Measurements from ENCODE around the gene SERPINA1.
"Not testable (repeated sequence)": the region's sequence is repeated elsewhere in the genome, so short reads cannot be mapped to it uniquely, and the experiment has no call there.

SERPINA1 gene

DNA sequence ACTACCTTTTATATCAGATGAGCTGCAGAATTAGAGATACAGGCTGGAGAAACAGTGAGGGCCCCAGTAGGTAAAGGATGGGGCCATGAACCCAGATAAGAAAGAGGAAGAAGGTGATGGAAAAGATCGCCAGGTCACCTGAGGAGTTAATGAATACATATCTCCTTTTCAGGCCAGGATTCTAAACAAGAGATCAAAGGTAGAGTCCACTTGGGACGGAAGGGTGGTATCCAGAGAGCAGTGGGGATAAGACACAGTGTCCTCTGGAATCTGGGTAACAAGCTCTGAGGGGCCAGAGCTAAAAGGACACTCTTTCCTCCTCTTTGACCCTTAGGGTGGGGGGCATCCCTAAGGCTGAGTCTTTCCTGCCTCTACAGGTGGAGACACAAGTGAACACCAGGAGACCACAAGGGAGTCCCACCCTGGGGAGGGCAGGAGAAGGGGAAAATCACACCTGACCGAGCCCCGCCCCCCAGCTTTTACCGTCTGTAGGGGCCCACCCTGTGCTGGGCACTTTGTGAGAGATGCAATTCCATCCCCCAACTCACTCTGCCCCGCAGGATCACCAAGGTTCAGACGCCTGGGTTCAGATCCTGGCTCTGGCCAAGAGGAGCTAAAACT is 27.3 kb downstream of the SERPINA1 start:
- TF ChIP-seq, protein P1, sequence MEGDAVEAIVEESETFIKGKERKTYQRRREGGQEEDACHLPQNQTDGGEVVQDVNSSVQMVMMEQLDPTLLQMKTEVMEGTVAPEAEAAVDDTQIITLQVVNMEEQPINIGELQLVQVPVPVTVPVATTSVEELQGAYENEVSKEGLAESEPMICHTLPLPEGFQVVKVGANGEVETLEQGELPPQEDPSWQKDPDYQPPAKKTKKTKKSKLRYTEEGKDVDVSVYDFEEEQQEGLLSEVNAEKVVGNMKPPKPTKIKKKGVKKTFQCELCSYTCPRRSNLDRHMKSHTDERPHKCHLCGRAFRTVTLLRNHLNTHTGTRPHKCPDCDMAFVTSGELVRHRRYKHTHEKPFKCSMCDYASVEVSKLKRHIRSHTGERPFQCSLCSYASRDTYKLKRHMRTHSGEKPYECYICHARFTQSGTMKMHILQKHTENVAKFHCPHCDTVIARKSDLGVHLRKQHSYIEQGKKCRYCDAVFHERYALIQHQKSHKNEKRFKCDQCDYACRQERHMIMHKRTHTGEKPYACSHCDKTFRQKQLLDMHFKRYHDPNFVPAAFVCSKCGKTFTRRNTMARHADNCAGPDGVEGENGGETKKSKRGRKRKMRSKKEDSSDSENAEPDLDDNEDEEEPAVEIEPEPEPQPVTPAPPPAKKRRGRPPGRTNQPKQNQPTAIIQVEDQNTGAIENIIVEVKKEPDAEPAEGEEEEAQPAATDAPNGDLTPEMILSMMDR (IDR thresholded peaks at IDR 0.05; ENCODE audit: control insufficient read depth, insufficient read depth, low read depth, low read length, missing control alignments) = no peak
- no peak overlapping the region for H3K4me3 ChIP-seq (ENCODE audit: control insufficient read depth, low read depth, low read length)
- no peak for DNase-seq (ENCODE audit: low read depth)

DNA sequence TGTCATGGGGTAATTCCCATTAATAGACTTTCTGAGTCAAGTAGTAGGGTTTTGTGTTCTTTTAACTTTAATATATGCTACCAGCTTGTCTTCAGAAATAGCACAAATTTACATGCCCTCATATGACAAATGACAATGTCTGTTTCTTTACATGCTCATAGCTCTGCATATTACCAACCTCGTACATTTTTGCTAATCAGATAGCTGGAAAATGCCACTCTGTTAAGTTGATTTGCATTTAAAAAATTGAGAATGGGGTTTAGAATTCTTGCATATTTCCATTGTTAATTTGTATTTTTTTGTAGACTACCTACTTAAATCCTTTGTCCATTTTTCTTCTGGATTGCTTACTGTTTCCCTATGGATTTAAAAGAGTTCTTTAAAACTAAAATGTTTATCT is 31.2 kb downstream of the SERPINA1 start:
- H3K4me3 ChIP-seq (ENCODE audit: control insufficient read depth, low read depth, low read length) = no peak overlapping the region

DNA sequence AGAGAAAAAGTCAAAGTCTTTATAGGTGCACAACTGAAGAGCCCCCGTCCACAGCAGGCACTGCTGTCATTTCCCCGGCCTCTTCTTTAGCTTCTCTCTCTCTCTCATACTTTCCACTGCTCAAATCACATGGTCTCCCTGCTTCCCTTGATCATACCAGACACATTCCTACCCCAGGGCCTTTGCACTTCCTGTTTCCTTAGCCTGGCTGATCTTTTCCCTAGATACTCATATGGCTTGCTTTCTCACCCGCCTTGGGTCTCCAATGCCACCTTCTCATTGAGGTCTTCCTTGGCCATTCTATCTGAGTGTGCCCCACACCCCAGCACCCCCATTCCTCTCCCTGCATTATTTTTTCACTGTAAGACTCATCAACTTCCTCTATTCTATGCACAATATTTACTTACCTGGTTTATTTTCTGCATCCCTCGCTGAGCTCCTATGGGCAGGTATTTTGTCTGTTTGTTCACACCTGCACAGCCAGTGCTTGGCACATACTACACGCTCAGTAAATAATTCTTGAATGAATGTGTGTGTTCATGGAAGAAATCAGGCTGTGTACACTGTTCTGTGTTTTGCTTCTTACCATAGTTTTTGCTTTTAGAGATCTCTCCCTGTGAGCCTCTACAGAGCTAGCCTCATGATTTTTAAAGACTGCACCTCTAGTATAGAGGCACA is 31.9 kb downstream of the SERPINA1 start:
- no peak overlapping the region for H3K4me3 ChIP-seq (ENCODE audit: control insufficient read depth, low read depth, low read length)
- TF ChIP-seq, protein P1 (IDR thresholded peaks at IDR 0.05; ENCODE audit: control insufficient read depth, insufficient read depth, low read depth, low read length, missing control alignments) = no peak
- DNase-seq (ENCODE audit: low read depth) = no peak

More for the DNA sequence above, 31.2 kb downstream of the SERPINA1 start:
- TF ChIP-seq, protein P1 (IDR thresholded peaks at IDR 0.05; ENCODE audit: control insufficient read depth, insufficient read depth, low read depth, low read length, missing control alignments) = no peak
- DNase-seq (ENCODE audit: low read depth) = no peak

DNA sequence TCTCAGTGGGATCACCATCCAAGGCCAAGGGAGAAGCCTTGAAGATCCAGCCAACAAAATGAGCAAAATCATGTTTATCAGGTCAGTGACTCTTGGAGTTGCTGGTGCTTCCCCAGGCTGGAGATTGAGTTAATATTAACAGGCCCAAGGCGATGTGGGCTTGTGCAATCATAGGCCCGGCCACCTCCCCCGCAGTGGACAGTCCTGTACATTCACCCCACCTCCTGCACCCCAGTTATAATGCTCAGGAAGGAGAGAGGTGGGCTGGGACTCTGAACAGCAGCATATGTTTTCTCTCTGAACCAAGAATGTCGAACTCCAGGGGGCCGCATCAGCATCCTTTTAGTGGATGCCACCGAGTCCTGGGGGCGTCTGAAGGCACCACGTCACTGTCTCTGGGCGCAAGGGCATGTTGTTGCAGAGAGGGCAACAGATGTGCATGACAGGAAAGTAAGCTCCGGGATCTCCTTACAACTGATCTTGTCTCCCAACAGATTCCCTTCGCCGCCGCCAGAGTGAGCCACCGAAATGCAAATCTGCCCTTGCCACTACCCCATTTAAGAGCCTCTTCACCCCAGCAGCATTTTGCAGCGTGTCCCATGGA is 33.1 kb downstream of the SERPINA1 start:
- no peak for DNase-seq (ENCODE audit: low read depth)
- TF ChIP-seq, protein P1 (IDR thresholded peaks at IDR 0.05; ENCODE audit: control insufficient read depth, insufficient read depth, low read depth, low read length, missing control alignments) = peak; percentile 68
- no peak overlapping the region for H3K4me3 ChIP-seq (ENCODE audit: control insufficient read depth, low read depth, low read length)

DNA sequence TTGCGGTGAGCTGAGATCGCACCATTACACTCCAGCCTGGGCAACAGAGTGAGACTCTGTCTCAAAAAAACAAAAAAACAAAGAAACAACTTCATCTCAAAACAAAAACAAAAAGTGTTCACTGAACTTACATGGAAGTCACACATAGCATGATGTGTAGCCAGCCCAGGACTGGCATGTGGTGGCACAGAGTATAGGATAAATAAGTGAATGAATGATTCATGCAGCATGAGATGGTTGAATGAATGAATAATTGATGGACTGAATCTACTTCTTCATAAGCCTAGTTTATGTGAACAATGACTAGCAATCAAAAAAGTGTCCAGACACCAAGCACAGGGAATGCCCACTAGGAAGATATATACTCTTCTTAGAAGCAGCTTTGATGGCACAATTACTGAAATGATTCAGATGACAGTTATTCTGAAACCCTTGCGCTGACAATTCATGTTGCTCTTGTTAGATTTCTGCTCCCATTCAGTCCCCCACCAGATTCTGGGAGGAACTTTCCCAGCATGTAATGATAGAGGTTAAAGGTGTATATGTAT is 33.7 kb downstream of the SERPINA1 start:
- H3K4me3 ChIP-seq (ENCODE audit: control insufficient read depth, low read depth, low read length) = no peak overlapping the region
- TF ChIP-seq, protein P1 (IDR thresholded peaks at IDR 0.05; ENCODE audit: control insufficient read depth, insufficient read depth, low read depth, low read length, missing control alignments) = no peak
- DNase-seq (ENCODE audit: low read depth) = no peak

DNA sequence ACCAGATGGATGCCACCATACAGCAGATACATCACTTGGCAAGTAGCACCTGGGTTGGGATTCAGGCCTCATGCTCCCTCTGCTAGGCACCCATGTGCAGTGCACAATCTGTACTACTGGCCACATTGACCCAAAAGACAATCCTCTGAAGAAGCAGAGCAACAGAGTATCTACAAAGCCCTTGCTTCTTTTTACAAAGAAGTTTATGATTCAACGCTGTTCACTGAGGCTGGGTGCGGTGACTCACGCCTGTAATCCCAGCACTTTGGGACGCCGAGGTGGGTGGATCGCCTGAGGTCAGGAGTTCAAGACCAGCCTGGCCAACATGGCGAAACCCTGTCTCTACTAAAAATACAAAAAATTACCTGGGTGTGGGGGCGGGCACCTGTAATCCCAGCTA is 34.2 kb downstream of the SERPINA1 start:
- H3K4me3 ChIP-seq (ENCODE audit: control insufficient read depth, low read depth, low read length); DNase-seq (ENCODE audit: low read depth): not testable (repeated sequence)

DNA sequence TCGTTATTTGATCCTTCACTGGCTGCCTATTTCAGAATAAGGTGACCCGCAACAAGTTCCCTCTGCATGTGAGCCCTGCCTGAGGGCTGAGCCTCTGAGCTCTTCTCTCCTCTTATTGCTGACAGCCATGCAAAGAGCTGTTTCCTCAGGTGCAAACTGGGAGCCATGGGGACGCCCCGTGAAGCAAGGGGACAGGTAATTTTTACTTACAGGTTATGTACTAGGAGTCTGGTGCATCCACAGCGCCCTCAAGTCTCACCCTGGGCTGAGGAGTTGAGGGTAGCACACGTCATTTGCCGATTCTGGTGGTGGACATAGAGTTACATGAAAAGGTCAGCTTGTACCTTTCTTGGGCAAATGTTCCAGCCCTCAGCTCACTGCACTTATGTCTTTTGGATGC is 39.1 kb downstream of the SERPINA1 start:
- DNase-seq (ENCODE audit: low read depth) = no peak
- TF ChIP-seq, protein P1 (IDR thresholded peaks at IDR 0.05; ENCODE audit: control insufficient read depth, insufficient read depth, low read depth, low read length, missing control alignments) = no peak
- H3K4me3 ChIP-seq (ENCODE audit: control insufficient read depth, low read depth, low read length) = no peak overlapping the region
